ENCODE measurements around the gene PPP4R3B.

GRCh38 chr2:55609938-55610578 is 7.4 kb downstream of the PPP4R3B start:
- TF ChIP-seq, protein P1, sequence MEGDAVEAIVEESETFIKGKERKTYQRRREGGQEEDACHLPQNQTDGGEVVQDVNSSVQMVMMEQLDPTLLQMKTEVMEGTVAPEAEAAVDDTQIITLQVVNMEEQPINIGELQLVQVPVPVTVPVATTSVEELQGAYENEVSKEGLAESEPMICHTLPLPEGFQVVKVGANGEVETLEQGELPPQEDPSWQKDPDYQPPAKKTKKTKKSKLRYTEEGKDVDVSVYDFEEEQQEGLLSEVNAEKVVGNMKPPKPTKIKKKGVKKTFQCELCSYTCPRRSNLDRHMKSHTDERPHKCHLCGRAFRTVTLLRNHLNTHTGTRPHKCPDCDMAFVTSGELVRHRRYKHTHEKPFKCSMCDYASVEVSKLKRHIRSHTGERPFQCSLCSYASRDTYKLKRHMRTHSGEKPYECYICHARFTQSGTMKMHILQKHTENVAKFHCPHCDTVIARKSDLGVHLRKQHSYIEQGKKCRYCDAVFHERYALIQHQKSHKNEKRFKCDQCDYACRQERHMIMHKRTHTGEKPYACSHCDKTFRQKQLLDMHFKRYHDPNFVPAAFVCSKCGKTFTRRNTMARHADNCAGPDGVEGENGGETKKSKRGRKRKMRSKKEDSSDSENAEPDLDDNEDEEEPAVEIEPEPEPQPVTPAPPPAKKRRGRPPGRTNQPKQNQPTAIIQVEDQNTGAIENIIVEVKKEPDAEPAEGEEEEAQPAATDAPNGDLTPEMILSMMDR (IDR thresholded peaks at IDR 0.05), result no peak
- TF ChIP-seq POLR2A (IDR thresholded peaks at IDR 0.05), result no peak

Data from esophagus squamous epithelium (tissue), 4 donors.